HG03342 (cell line): Measurements from ENCODE around the gene ERI2.

Source experiments
- ATAC-seq: cut with Tn5 transposase; IDR thresholded peaks from one replicate; pipeline ENCODE4 v1.9.1; 2021; ENCODE audit warnings: mild to moderate bottlenecking, moderate library complexity; ENCODE audit not compliant: unreplicated experiment

ERI2 gene

GRCh38 chr16:20818929-20819585 is 12.8 kb upstream of the ERI2 start:
- no peak for ATAC-seq

GRCh38 chr16:20814784-20815183 is 8.5 kb upstream of the ERI2 start:
- no peak for ATAC-seq

- no peak for ATAC-seq
Measured at GRCh38 chr16:20812510-20812909, 6.2 kb upstream of the ERI2 start.

DNA sequence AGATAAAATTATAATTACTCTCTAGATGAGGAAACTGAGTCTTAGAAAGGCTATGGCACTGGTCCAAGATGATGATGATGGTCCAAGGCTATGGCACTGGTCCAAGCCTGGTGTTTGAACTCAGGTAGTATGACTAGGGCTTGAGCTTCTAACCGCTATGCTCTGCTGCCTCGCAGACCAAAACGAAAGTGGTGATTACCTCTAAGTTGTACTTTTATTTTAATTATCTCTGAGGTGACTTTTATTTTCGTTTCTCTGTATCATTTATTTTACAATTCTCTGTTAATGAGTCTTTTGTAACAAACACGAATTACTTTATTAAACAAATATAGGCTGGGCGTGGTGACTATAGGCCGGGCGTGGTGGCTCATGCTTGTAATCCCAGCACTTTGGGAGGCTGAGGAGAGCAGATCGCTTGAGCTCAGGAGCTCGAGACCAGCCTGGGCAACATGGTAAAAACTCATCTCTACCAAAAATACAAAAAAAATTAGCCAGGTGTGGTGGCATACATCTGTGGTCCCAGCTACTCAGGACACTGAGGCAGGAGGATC is 5.7 kb upstream of the ERI2 start:
- no peak for ATAC-seq

- no peak for ATAC-seq
Measured at GRCh38 chr16:20807862-20808261, 1.6 kb upstream of the ERI2 start.

DNA sequence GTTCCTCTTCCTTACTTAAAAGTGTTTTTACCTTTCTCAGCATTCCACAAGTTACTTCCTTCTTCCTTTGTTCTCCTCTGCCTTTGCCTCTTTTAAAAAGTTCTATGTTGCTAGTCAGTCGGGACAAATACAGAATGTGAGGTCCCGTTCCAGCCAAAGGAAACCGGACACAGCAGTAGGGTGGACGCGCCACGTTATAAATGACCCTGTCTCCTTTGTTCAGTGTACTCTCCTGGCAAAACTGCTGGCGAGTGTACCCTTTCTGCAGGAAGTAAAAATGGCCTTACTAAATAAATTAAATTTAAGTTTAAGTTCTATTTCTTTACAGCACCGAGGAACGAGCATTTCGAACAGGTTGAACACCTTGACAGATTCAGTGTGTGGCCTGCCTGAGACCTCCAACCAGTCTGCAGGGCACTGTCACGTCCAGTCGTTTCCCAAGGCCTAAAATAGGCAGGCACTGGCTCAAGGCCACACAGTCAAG is 546 bp downstream of the ERI2 start:
- peak; percentile 32 for ATAC-seq

GRCh38 chr16:20803561-20804214 is 2.6 kb downstream of the ERI2 start:
- ATAC-seq, result no peak

GRCh38 chr16:20803192-20803560 is 3.1 kb downstream of the ERI2 start:
- ATAC-seq, result no peak

- no peak for ATAC-seq
Measured at GRCh38 chr16:20801278-20801677, 5.0 kb downstream of the ERI2 start.

DNA sequence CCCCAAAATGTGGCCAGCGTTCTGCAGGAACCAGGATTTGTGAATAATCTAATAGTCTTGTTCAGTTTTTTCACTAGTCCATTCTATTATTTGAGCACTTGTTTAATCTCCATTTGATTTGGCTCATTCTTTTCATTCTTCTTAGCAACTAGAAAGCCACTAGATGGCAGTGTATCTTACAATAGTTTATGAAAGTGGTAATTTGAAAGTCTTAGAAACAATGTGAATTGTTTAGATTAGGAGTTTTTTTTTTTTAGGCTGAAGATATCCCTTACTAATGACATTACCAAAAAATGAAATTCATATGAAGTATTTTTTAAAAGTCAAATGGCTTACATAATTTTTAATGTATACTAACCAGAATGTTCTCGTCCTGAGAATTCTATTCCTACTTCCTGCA is 6.7 kb downstream of the ERI2 start:
- ATAC-seq, result no peak

GRCh38 chr16:20798364-20798763 is 7.9 kb downstream of the ERI2 start:
- no peak for ATAC-seq

DNA sequence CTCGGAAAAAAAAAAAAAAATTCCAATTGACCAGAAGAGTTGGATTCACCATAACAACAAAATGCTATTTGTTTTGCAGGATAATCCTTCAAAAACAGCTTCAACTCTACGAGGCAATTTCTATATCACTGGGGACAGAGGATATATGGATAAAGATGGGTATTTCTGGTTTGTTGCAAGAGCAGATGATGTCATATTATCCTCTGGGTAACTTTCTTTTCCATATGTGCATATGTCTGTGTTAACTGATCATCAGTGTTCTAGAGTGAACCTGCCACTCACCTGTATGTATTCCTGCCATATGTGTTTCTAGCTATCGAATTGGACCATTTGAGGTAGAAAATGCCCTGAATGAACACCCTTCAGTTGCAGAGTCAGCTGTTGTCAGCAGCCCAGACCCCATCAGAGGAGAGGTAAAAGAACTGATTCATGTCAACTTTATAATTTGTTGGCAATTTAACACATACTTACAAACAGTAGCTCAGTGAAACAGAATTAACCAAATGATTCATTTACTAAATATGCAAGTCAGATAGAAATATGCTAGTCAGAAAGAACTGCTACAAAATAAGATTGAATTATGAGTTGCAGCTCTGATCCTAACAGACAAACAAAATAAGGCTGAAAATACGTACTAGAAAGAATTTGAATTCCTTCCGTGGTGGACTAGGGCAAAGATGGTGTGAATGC is 14.2 kb downstream of the ERI2 start:
- ATAC-seq, result no peak

DNA sequence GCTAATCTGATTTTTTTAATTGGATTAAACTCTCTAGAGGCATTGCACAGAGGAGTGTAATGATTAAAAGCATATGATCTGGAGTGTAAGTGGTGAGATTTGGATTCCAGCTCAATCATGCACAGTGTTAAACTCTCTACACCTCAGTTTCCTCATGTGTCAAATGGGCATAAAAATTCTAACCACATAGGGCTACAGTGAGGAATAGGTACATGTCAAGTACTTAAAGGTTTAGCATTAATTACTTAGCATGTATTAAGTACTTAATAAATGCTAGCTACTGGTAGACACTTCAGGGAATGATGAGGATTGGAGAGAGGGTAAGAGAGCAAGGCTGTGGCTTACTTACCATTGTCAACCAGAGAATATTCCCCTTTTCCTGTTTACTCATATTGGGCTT is 17.1 kb downstream of the ERI2 start:
- ATAC-seq, result no peak

- ATAC-seq, result no peak
Measured at GRCh38 chr16:20784204-20784603, 22.1 kb downstream of the ERI2 start.

DNA sequence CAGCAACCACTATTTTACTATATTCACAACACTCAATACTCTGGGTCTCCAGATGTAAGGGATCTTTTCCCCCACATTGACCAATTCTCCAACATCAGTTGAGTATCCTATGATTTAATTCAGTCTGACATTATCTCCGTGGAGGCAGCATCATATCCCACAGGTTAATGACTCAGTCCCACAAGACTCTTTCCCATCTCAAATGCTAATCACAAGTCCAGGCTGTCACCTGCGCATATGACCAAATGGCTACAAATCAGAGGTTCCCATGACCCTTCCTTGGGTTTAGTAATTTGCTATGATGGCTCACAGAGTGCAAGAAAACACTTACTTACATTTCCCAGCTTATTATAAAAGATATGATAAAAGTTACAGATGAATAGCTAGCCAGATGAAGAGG is 23.8 kb downstream of the ERI2 start:
- ATAC-seq, result no peak

DNA sequence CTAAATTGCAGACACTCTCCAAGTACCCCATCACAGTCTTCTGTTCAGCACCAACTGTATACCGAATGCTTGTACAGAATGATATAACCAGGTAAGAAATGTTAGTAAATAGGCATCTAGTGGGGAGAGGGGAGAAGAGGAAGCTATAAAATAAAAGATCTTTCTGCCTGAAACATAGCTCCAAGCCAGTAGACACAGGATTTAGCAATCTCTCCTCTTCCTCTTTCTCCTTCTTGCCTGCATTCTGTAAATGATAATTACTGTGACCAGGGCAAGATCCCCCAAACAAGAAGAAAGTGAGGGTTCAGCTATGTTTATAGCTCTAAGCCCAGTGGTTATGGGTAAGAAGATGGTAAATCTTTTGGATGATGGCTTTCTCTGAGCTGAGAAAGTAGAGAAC is 24.6 kb downstream of the ERI2 start:
- ATAC-seq, result no peak

- ATAC-seq, result peak; percentile 47
Measured at GRCh38 chr16:20774703-20775362, 31.4 kb downstream of the ERI2 start.

- no peak for ATAC-seq
Measured at GRCh38 chr16:20773679-20774078, 32.6 kb downstream of the ERI2 start.

GRCh38 chr16:20768818-20769217 is 37.5 kb downstream of the ERI2 start:
- ATAC-seq, result no peak

GRCh38 chr16:20768121-20768520 is 38.2 kb downstream of the ERI2 start:
- no peak for ATAC-seq

GRCh38 chr16:20767577-20767976 is 38.7 kb downstream of the ERI2 start:
- no peak for ATAC-seq
